Left hindlimb (tissue), 1 donor: ENCODE data around the gene ZBTB4.

Experiments
- DNase-seq: peaks from one replicate; pipeline ENCODE4 v3.0.0-alpha.2; 2018

The ZBTB4 gene

GRCh38 chr17:7416323-7416722, 63.1 kb downstream of the ZBTB4 start:
- DNase-seq: no peak

- no peak for DNase-seq
Observed at GRCh38 chr17:7415784-7416183, 63.6 kb downstream of the ZBTB4 start.

- no peak for DNase-seq
Observed at GRCh38 chr17:7414837-7415236, 64.6 kb downstream of the ZBTB4 start.

GRCh38 chr17:7413346-7413985, 66.0 kb downstream of the ZBTB4 start:
- no peak for DNase-seq

- no peak for DNase-seq
Observed at GRCh38 chr17:7411427-7411750, 68.0 kb downstream of the ZBTB4 start.

- no peak for DNase-seq
Observed at GRCh38 chr17:7410634-7411426, 68.6 kb downstream of the ZBTB4 start.

GRCh38 chr17:7409716-7410115, 69.7 kb downstream of the ZBTB4 start:
- no peak for DNase-seq
